ENCODE measurements around the gene XPC.

XPC gene

DNA sequence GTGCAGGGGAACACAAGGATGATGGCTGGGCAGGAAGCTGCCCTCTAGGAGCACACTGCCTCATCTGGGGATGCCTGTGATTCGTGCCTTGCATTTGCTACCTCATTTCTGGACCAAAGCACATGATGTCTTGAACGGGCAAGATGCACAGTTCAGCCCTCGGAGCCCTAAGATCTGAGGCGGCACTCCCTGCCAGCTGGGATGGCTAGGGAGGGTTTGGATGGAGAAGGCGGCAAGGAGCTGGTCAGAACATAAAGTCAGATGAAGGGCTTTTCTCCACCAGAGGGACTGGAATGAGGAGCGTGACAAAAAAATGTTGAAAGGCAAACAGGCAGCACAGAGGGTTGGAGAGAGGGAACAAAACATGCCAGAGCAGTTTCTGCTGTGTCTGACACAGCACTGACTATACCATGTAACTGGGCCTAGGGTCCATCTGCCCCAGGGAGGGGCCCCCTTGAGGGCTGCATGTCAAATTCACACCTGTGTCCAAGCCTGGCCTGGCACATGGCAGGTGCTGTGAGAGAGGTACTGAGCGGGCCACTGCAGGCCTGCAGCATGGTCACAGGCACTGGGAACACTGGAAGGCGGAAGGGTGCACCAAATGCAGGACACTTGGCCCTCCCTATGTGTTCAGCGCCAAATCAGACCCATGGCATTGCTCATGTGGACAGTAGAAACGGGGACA lies 31.9 kb downstream of the XPC start:
- DNase-seq: no peak

DNA sequence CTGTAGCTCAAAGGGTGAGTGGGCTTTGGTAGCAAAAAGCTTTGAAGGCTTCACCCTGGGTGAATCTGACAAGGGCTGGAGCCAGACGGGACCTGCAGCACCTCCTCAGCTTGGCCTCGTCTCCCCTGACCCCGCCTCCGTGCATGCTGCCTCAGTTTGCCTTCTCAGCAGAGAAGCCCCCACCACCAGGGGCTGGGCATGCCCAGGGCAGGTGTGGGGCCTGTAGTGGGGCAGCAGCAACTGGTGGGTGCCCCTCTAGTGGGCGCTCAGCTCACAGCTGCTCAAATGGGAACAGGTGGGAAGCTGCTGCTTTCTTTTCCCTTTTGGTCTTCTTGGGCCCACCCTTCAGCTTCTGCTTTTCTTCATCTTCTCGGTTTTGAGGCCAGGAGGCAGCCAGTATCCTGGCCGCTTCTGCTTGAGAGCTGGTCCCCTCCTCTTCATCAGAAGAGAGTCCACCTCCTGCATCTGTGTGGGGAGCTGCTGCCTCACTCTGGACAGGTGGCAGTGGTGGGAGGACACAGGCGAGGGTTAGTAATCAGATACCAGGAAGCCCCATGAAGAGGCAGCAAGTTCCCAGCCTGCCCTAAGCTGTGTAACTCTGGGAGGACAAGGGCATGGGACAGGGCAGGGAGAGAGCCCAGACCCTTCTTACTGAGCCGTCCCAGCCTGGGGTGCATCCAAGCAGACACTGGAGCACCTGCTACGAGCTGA lies 32.6 kb downstream of the XPC start:
- no peak for DNase-seq

DNA sequence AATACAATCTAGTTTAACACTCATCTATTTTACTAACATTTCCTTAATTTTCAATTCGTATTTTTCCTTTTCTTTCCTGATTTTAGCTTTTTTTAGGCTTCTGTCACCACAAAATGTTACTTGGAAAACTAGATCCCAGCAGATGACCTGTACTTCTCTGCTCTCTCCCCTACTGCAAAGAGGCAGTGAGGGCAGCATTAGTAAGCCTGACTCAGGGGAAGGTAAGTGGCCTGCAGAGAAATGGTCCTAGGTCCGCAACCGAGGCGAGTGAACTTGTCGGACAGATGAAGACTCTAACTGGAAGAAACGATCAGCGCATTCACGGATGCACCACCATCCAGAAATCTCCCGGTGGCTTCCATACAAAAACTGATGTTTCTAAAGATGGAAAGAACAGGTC lies 33.2 kb downstream of the XPC start:
- no peak for DNase-seq

DNA sequence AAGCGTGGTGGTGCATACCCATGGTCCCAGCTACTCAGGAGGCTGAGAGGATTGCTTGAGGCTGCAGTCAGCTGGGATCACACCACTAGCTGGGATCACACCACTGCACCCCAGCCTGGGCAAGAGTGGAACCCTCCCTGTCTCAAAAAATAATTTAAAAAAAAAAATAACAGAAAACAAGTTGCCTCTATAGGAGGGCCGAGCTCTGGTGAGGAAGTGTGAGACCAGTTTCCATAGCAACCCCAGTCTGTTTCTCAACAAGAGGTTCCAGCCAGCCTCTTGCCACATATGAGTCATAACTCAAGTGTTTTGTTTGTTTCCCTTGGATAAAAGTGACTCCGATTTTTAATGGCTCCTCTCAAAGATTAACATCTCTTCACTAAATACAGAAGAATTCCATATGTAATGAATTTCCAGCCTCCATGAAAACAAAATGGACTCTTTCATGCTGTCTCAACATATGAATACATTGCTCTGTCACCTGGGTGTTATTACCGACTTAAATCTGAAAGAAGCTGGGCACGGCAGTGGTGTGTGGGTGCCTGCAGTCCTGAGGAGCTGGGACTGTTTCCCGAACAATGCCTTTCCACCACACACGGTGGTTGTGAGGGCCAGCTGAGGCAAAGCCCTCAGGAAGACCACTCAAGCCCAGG lies 33.9 kb downstream of the XPC start:
- peak; percentile 99 for DNase-seq

DNA sequence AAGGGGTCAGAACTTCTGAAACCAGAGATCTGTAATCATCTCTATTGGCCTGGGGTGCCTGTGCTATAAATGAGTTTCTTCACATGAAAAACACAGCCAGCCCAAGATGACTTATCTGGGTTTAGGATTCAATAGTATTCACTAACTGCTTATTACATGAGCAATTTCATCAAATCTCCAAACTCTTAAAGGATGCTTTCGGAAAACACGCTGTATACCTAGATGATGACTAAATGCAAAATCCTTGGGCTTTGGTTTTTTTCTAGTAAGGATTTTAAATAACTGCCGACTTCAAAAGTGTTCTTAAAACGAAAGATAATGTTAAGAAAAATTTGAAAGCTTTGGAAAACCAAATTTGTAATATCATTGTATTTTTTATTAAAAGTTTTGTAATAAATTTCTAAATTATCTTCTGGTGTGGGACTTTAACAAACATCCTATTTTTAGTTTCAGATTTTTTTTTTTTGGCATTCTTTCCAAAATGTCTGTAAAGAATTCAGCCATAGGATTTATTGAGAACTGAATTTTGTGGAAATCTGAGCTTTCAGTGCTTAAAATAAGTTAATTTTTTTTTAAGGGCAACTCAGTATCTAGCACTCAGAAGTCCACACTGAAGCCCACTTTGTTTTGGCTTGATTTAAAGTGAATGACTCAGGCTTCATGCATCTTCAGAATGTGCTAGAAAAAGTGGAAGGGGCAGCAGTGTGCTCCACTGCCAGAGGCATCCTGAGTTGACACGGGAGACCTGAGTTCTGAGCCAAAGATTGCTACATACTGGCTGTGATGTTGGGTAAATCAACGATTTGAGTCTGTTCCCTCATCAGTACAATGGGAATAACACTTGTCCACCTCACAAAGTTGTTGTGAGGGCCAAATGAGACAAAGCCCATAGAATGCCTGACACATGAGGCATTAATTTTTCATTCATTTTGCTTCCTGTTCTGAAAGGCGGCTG lies 34.9 kb downstream of the XPC start:
- peak; percentile 62 for DNase-seq

DNA sequence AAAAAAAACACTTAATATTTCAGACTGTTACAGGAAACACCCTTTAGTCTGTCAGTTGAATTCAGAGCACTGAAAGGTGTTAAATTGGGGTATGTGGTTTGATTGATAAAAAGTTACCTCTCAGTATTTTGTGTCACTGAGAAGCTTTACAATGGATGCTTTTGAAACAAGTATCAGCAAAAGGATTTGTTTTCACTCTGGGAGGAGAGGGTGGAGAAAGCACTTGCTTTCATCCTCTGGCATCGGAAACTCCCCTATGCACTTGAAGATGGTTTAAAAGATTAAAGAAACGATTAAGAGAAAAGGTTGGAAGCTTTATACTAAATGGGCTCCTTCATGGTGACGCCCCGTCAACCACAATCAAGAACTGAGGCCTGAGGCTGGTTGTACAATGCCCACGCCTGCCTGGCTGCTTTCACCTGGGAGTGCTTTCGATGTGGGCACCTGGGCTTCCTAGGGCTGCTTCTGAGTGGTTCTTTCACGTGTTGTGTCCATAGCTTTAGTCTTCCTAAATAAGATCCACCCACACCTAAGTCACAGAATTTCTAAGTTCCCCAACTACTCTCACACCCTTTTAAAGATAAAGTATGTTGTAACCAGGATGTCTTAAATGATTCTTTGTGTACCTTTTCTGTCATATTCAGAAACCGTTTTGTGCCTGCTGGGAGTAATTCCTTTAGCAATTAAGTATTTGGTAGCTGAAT lies 35.7 kb downstream of the XPC start:
- DNase-seq: no peak

DNA sequence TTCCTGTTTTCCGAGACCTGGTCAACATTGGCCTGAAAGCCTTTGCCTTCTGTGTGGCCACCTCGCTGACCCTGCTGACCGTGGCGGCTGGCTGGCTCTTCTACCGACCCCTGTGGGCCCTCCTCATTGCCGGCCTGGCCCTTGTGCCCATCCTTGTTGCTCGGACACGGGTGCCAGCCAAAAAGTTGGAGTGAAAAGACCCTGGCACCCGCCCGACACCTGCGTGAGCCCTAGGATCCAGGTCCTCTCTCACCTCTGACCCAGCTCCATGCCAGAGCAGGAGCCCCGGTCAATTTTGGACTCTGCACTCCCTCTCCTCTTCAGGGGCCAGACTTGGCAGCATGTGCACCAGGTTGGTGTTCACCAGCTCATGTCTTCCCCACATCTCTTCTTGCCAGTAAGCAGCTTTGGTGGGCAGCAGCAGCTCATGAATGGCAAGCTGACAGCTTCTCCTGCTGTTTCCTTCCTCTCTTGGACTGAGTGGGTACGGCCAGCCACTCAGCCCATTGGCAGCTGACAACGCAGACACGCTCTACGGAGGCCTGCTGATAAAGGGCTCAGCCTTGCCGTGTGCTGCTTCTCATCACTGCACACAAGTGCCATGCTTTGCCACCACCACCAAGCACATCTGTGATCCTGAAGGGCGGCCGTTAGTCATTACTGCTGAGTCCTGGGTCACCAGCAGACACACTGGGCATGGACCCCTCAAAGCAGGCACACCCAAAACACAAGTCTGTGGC lies 36.6 kb downstream of the XPC start:
- no peak for DNase-seq

DNA sequence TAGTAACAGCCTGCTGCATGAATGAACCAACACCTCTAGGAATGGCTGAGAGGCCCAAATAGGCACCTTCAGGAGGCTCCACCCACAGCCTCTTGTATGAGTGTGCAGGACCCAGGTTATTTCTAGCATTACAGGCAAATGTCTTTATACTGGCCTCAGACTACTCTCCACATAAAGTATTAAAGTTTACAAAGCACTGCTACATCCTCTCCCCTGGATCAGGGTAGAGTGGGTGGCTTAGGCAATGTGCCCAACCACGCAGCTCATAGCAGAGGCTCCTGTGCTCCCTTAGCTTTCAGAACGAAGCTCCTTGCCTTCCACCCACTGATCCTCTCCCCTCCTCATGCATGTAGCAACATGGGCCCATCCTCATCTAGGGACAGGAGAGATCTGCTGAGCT lies 37.3 kb downstream of the XPC start:
- DNase-seq: no peak

DNA sequence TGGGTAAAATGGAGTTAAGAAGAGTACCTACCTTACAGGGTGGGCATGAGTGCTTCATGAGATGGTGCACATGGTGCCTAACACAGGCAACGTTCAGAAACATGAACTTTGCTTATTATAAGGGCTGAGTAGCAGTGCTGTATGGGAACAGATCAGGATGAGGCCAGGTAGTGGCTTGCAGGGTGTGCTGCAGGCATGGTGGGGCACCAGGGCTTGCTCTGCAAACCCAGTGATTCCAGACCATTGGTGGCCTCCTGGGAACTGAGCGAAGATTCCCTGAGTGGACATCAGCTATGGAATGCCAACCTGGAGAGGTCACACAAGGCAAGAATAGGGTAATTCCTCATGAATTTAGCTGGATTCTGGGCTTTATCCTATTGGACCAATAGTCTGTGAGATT lies 37.7 kb downstream of the XPC start:
- DNase-seq: no peak

DNA sequence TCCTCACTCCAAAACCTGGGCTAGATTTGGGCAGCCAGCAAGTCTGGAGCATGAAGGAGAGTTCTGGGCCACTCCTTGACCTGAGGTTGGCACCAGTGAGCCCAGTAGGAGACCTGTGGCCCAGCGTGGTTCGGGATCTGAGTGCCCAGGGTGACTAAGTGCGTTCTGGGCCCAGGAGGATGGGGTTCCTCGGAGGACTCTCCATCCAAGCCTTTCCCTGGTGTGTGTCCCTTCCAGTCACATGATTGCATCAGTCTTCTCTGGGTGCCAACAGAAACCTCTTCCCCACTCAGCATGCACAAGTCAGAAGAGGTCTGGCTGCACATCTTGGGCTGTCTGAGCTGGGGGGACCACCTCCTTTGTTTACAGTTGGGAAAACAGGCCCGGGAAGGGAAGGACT lies 38.6 kb downstream of the XPC start:
- DNase-seq: no peak

DNA sequence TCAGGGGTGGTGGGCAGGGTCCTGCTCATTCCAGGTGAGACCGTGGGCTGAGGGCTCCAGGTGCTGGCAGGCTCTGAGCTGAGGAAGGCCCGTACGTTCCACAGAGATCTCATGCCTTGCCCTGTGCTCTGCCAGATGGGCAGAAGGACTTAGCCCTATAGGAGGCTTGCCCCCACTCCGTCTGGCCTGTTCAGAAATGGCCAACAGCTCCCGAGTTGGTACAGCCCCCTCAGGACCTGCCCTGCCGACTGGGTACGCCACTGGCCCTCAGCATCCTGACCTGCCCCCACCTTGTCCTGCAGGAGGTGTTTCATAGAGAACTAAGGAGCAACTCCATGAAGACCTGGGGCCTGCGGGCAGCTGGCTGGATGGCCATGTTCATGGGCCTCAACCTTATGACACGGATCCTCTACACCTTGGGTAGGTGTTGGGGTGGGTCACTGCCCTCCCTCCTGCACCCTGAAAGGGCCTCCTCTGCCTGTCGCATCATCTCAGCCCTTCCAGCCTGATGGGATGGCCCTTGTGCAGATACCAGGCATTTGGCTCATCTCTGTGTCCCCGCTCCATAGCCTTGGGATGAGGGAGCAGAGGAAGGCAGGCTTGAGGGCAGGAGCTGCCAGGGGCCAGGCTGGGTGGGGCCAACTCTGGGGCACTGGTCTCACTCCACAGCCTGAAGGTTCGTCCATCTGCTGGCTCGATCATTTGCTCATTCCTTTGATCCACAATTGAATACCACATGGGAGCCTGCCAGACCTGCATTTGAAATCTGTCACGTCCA lies 39.3 kb downstream of the XPC start:
- DNase-seq: no peak

DNA sequence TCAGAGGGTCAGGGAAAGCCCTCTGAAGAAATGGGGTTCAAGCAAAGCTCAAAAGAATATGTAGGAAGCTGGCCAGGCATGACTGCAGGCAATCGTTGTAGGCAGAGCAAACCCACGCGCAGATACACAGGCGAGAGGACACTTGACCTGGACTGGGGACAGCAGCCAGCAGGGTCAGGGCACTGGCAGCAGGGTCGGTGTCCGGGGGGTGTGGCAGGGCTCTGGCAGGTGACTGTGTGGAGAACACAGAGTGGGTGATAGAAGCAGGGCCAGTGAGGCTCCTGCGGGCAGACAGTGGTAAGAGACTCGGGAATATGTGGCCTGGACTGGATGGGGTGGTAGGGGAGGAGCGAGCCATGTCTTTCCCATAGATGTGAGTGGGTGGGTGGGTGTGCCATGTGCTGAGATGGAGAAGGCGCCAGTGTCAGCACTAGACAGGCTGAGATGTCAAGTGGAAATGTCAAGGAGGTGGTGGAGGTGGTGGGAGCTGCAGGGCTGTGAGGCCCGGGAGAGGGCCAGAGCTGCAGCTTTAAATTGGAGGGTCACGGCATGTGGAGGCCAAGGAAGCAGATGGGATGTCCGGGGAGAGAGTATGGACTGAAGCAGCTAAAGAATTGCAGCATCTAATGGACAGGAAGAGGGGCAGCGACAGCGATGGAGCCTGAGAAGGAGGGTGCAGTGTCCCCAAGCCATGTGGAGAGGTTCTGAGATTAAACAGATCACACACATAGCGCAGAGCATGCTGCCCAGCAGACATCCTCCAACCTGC lies 40.1 kb downstream of the XPC start:
- no peak for DNase-seq

DNA sequence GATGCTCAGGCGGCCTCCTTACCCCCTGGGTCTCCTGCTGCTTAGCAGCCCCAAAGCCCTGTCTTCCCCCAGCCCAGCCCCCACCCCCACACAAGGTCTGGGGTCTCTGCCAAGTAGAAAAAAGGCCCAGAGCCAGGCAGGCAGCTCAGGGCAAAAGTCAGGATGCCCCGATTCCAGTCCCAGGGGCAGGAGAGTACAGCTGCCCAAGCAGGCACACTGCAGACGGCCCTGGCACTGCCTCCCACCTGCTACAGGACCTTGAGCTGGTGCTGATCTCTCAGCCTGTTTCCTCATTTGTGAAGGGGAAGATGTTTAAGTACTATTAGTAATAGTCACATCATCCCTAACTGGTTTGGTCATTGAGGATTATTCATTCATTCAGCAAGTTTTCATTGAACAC lies 41.0 kb downstream of the XPC start:
- DNase-seq: no peak

DNA sequence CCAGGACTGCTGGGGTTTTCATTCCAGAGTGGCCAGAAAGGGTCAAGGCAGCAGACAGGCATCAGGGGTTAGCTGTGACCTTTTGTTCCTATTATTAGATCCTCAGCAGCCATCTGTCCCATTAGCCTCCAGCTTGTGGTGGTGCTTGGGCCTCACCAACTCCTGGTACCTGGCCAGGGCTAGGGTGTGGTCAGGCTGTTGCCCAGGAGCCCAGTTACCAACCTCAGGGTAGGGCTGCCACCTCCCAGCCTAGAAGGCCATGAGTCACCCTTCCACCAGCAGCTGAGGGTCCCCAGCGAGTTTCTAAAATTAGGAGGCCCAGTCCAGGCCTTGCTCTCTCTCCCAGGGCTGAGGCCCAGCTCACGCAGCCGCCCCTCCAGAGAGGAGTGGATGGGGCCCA lies 41.4 kb downstream of the XPC start:
- no peak for DNase-seq

DNA sequence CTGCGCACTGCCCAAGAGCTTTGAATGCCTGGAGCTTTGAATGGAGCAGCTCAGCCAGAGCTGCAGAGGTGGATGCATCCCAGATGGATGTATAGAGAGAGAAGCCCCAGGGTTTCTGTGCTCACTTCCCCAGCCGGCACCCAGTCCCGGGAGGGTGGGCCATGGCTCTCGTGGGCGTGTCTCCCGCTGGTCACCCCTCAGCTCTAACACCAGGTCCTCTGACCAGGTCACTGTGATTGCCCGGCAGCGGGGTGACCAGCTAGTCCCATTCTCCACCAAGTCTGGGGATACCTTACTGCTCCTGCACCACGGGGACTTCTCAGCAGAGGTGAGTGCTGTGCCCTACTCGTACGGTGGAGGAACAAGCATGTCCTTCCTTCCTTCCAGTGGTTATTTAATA lies 42.8 kb downstream of the XPC start:
- DNase-seq: no peak

DNA sequence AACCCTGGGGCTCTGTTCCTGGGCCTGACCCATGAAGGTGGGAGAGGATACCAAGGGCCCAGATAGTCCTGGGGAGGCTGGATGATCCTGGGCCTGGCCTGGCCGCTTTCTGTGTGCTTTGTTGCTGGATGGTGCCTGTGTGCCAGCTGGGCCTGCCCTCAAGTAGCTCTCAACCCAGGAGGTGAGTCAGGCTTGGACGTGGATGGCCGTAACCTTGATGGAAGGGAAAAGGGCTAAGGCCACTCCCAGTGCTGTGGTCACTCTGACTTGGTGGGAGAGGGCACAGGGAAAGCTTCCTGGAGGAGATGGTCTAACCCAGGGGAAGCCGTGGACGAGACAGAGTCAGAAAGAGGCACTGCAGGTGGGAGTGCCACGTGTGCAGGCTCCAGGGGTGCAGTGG lies 44.1 kb downstream of the XPC start:
- no peak for DNase-seq

DNA sequence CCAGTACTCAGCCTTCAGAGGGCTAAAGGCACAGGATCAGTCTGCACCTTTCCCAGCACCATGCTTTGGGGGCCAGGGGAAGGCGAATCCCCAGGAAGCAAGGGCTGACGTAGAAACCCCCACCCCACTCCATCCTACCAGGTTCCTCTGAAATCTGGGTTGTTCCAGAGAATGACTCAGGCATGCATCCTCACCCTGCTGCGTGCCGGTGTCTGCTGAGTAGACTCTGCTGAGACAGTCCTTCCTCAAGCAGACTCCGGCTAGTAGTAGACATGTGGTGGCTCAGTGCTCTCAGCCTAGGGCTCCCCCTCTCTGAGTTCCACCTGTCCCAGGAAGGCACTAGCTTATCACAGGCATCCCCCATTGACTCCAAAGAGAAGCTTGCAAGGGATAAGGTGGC lies 44.5 kb downstream of the XPC start:
- no peak for DNase-seq

DNA sequence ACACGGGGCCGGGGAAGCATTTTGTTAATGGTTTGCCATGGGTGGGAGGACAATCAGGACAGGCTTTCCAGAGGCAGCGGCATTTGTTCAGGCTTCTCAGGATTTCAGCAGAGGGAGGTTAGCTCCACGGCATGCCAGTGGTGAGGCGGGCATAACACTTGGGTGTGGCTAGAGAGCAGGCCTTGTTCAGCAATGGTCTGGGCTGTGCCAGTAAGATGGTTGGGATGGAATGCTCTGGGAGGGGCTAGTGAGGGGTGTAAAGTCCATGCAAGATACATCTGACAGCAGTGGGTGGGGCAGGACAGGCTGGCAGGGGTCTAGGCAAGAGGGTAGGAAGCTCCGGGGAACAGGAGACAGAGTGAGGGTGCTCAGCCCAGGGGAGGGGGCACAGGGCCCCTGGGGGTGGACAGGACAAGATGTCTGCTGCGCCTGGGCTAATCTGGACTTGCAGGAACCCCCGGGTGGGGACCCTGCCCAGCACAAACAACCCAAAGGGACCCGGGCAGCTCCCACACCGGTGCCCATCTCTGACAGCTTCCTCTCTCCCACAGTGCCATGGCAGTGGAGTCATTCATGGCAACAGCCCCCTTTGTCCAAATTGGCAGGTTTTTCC lies 45.1 kb downstream of the XPC start:
- DNase-seq: no peak

DNA sequence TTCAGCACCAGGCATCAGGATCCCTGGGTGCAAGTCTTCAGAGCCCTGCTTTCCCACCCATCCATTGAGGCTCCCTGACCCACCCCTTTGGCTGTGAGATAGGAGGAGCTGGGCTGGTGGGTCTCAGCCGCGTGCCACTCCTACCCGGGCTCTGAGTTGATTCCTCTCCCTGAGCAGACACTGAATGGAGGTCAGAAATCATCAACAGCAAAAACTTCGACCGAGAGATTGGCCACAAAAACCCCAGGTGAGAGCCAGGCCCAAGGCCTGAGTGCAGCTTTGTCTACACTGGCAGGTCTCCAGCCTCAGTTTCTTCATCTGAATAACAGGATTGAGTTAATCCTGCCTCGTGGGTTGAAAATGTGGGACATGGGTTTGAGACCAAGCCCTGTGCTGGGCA lies 45.7 kb downstream of the XPC start:
- no peak for DNase-seq

DNA sequence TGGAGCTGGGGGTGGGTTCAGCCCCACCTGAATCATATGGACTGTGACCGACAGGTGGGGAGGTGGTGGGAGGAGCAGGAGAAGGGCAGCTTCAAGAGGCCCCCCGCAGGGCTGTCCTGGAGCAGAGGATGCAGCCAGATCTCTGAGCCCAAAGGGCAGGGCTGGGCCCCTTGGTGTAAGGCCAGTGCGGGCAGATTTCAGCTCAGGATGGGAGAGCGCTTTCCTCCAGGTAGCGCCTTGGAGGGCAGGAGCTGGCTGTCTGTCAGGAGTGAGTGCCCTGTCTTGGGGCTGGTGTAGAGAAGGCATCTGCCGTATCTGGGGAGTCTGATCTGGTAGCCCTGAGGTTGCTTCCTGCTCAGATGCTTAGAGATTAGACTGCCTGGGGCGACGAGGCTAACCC lies 46.3 kb downstream of the XPC start:
- DNase-seq: no peak

All from amniotic stem cell (primary cell).